GM12801 (cell line): ENCODE measurements around the gene PERM1.

ENCODE experiments used
- TF ChIP-seq, protein P1 (sequence below): IDR thresholded peaks from one replicate; pipeline ENCODE4 v1.5.1; 2011; ENCODE audit warnings: control low read depth; ENCODE audit not compliant: insufficient read length; ENCODE audit errors: extremely low read depth

The PERM1 gene

DNA sequence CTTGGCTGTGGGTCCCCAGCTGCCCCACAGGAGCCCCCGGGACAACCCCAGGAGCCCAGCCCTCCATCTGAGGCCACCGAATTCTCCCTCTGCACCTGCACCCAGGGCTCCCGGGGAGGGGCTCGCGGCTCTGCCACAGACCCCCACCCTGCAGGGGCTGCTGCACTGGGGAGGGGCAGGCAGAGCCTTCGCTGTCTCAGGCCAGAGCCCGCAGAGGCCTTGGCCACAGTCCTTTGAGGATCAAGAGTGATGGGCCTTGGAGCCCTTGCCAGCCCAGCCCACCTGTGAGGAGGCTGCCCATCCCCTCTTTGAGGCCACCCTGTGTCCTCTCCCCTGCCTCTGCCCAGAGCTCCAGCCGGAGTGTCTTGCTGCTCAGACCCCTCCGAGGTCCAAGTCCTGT, 6.5 kb downstream of the PERM1 start:
- TF ChIP-seq, protein P1, sequence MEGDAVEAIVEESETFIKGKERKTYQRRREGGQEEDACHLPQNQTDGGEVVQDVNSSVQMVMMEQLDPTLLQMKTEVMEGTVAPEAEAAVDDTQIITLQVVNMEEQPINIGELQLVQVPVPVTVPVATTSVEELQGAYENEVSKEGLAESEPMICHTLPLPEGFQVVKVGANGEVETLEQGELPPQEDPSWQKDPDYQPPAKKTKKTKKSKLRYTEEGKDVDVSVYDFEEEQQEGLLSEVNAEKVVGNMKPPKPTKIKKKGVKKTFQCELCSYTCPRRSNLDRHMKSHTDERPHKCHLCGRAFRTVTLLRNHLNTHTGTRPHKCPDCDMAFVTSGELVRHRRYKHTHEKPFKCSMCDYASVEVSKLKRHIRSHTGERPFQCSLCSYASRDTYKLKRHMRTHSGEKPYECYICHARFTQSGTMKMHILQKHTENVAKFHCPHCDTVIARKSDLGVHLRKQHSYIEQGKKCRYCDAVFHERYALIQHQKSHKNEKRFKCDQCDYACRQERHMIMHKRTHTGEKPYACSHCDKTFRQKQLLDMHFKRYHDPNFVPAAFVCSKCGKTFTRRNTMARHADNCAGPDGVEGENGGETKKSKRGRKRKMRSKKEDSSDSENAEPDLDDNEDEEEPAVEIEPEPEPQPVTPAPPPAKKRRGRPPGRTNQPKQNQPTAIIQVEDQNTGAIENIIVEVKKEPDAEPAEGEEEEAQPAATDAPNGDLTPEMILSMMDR: no peak

DNA sequence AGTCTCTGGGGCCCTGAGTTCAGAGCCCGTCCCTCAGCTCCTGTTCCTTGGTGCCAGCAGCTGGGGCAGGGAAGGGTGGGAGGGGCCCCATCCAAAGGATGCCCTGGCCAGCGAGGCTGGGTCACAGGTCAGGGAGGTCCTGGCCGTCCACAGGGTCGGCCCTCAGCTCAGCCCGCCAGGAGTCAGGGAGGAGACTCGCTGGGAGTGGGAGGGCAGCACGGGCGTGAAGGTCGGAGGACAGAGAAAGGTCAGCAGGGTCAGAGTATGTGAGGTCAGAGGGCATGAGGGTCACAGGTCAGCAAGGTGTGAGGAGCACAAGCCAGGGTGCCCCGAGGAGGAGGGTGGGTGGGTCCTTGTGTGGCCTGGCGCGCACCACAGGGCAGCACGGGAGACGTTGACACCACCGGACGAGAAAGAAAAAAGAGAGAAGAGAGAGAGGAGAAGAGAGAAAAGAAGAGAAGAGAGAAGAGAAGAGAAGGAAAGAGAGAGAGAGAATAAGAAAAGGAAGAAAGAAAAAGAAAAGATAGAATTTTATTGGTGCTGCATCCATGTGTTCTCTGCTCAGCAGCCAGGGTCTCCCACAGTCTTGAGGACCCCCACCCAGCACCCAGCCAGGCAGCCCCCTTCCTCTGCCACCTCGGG, 7.1 kb downstream of the PERM1 start:
- TF ChIP-seq, protein P1: no peak

DNA sequence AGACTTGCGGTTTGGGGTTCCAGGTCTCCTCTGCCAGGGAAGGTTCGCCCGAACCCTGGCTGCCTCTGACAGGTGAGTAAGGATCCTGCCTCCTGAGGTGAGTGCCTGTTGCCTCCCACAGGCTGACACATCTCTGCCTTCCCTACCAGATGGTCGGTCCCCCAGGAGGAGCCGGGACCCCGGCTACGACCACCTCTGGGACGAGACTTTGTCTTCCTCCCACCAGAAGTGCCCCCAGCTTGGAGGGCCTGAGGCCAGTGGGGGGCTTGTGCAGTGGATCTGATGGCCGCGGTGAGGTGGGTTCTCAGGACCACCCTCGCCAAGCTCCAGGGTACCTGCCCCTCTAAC, 7.6 kb downstream of the PERM1 start:
- TF ChIP-seq, protein P1: no peak

GRCh38 chr1:973459-974292, 8.2 kb downstream of the PERM1 start:
- TF ChIP-seq, protein P1: no peak

- TF ChIP-seq, protein P1: no peak
Observed at GRCh38 chr1:972726-973458, 9.0 kb downstream of the PERM1 start.

DNA sequence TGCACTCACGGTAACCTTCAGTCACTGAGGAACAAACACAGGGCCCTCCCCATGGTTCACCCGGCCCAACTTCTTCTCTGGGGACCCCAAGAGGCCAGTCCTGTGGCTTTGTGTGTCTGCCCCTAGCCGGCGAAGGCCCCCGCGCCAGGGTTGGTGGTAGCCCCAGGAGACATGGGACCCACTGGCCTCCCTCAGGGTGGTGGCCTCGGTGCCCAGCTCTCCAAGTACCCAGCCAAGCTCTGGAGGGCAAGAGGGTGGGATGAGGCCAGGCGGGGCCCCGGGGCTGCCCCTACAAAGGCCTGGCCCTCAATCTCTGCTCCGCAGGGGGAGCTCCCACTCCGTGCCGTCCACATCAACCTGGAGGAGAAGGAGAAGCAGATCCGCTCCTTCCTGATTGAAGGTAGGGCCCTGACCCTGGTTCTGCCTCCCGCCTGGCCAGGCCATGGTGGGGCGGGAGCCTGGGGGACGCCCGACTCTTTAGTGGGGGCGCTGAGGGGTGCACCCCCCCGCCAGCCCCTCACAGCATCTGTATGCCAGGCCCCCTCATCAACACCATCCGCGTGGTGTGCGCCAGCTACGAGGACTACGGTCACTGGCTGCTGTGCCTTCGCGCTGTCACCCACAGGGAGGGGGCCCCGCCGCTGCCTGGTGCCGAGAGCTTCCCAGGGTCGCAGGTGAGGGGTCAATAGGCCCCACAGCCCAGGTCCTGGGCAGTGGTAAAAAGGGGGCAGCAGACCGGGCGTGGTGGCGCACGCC, 10.0 kb downstream of the PERM1 start:
- TF ChIP-seq, protein P1: no peak
